AG10803 (cell line): Measurements from ENCODE around the gene TRABD2B.

Experiments used
- DNase-seq: peaks from one replicate; pipeline ENCODE4 v3.0.0; 2010; ENCODE audit warnings: low read depth
- H3K4me3 ChIP-seq: 2 replicates; pipeline ENCODE4 v1.5.1; 2011; ENCODE audit warnings: mild to moderate bottlenecking, low read length, control low read depth
- TF ChIP-seq, protein P1 (sequence below): conservative IDR thresholded peaks from 2 replicates; pipeline ENCODE4 v1.5.1; 2011; ENCODE audit warnings: mild to moderate bottlenecking, low read length, control low read depth, inconsistent platforms

Gene TRABD2B

DNA sequence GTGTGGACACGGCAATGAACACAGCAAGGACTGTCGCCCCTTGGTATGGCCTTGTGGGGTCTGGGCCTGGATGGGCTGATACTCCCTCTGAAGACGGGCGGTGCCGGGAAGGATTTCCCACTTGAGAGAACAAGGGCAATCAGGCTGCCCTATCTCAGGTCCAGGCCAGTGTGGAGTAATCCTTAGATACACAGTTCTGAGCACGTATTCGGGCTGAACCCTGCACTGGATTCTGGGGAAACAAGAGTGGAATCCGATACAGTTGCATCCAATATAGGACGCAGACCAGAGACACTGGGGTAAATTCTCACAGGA is 177.7 kb downstream of the TRABD2B start:
- no peak for DNase-seq
- TF ChIP-seq, protein P1, sequence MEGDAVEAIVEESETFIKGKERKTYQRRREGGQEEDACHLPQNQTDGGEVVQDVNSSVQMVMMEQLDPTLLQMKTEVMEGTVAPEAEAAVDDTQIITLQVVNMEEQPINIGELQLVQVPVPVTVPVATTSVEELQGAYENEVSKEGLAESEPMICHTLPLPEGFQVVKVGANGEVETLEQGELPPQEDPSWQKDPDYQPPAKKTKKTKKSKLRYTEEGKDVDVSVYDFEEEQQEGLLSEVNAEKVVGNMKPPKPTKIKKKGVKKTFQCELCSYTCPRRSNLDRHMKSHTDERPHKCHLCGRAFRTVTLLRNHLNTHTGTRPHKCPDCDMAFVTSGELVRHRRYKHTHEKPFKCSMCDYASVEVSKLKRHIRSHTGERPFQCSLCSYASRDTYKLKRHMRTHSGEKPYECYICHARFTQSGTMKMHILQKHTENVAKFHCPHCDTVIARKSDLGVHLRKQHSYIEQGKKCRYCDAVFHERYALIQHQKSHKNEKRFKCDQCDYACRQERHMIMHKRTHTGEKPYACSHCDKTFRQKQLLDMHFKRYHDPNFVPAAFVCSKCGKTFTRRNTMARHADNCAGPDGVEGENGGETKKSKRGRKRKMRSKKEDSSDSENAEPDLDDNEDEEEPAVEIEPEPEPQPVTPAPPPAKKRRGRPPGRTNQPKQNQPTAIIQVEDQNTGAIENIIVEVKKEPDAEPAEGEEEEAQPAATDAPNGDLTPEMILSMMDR: no peak
- H3K4me3 ChIP-seq: no peak overlapping the region

DNA sequence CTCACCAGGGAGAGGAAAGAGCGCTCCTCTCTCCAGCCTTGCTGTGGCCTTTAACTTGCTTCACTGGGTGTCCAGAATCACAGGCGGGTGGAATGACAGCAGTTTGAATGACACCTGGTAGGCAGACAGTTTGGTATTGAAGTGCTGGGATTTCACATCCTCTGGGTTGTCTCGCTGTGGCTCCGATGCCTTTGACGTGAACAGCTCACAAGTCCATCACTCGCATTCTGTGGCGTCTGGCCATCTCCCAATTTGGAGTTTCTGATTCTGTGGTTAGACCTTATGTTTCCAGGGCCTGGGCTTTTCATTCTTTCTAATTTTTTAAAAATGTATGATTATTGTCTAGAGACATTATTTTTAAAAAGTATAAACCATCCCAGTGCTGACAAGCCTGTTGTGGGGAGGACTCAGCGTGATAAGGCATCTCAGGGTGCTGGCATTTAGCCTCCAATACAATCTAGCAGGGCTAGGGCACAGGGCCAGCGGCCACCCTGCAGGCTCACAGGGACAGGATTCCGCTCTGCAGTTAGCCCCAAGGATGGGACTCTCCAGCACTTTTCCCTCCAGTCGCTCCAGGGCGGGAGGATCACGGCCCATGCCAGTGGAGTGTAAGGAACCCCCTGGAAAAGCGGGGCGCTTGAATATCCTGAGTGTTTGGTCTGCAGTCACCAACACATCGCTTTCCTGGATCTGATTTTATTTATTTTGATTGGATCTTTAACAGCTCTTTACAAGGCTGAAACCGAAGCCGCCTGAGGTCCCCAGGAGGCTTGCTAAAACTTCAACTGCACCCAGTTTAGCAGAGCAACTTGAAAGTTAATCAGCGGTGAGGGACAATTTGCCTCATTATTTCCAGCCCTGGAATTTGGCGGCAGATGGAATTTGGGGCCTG is 178.3 kb downstream of the TRABD2B start:
- TF ChIP-seq, protein P1: no peak
- H3K4me3 ChIP-seq: no peak overlapping the region
- DNase-seq: no peak

DNA sequence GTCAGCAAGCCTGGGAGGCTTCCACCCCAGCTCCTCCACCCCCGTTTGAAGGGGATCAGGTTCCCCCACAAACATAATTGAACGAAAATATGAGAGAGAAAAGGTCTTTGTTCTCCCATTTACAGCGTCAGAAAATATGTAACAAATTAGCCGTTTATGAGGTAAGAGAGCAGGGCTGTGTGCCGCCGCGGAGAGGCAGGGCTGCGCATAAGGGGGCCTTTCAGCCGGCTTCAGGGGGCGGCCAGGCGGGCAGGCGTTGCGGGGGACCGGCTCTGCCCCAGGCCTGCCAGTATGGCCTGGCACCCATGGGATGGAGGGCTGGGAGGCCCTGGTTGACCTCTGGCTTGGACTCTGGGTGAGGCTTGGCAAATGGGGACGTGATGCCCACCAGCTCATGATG is 179.3 kb downstream of the TRABD2B start:
- TF ChIP-seq, protein P1: no peak
- no peak overlapping the region for H3K4me3 ChIP-seq
- no peak for DNase-seq

DNA sequence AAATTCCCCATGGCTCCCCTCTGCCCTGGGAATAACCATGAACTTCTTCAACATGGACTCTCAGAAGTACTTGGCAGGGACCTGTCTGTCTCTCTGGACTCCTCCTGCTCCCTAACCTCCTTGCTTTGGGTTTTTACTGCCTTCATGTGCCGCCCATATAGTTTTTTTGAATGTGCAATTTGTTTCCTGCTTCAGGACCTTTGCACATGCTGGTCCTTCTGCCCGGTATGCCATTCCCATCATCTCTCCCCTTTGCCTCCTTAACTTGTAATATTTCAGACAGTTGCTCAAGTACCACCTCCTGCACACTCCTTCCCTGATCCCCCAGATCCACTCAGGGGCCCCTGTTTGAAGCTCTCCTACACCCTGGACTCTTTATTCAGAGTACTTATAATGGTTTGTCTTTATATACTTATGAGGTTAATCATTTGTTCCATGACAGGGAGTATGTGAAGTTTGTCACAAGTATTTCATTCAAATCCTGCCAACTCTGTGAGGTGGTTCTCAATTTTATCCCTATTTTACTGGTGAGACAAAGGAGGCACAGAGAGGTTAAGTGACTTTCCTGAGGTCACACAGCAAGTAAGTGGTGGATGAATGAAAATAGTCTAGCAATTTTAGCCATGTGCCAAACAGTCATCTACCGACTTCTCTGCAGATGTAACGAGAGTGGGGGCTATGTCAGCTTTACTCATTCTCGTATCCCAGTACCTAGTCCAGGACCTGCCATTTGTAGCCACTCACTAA is 180.7 kb downstream of the TRABD2B start:
- TF ChIP-seq, protein P1: no peak

DNA sequence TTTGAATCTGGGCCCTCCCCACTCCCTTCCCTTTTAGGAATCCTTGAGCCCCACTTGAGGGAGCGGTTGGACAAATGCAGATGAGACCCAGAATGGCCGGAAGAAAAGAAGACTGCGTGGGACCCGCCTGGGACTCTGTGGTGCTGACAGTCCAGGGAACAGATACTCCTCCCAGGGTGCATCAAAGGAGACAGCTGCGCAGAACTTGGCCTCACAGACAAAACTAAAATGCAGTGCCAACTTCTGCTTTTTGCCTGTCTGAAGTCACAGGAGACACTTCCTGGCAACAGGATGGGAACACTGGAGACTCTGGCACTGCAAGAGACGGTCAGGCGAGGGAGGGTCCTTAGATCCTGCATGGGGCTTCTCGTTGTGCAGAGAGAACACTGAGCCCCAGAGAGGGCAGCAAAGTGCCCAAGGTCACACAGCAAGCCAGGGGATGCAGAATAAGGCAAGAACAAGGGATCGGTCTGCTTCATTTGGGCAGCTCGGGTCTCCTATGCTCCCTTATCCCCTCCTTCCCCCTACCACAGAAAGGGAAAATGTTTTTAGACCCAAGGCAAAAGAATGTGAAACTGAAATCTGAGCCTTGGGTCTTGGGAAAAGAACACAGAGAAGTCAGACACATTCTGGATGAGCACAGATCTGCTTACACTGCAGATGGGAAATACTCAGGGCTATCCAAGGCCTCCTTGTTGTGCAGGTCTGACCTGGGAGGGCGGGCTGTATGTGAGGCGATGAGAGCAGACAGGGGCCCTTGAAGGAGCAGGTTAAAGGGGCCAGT is 182.4 kb downstream of the TRABD2B start:
- DNase-seq: no peak
- TF ChIP-seq, protein P1: no peak
- no peak overlapping the region for H3K4me3 ChIP-seq

More for the DNA sequence above, 180.7 kb downstream of the TRABD2B start:
- H3K4me3 ChIP-seq: no peak overlapping the region
- no peak for DNase-seq

DNA sequence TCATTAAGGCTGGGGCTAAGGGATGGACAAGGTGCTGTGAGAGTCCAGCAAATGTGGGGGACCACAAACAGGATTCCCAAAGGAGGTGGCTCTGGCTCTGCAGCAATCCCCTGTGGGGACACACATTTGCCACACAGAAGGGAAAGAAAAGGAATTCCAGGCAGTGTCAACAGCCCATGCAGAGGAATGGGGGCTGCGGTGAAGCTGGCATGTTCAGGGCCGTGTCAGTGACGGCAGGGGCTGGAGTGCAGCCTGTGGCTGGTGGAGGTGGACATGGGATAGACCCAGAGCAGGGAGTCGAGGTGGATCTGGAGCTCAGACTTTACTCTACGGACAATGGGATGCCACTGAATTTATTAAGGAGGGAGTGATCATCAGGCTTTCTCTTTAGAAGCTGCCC is 183.2 kb downstream of the TRABD2B start:
- no peak overlapping the region for H3K4me3 ChIP-seq
- no peak for DNase-seq
- TF ChIP-seq, protein P1: no peak
